Gastrocnemius medialis (tissue), 4 donors: ENCODE measurements around the gene PTPRN2.

Source experiments
- POLR2A ChIP-seq, 2 donors: fragments of 450-650 bp; IDR thresholded peaks; one replicate each; pipeline ENCODE4 v1.6.1; 2017; ENCODE audit warnings: antibody characterized with exemption in 2 of 2, mild to moderate bottlenecking in 2 of 2, moderate library complexity in 2 of 2
- TF ChIP-seq, protein P1 (sequence below), 5 experiments: fragments of 450-650 bp in 3 of 5; fragments of 200-600 bp in 2 of 5; sonication (generic) in 2 of 5; IDR thresholded peaks in 4 of 5; conservative IDR thresholded peaks in 1 of 5; 1 replicate in 4 of 5; 2 replicates in 1 of 5; pipeline ENCODE4 v1.5.1; 2016 to 2019; ENCODE audit warnings: antibody characterized with exemption in 5 of 5, mild to moderate bottlenecking in 3 of 5, moderate library complexity in 3 of 5

DNA sequence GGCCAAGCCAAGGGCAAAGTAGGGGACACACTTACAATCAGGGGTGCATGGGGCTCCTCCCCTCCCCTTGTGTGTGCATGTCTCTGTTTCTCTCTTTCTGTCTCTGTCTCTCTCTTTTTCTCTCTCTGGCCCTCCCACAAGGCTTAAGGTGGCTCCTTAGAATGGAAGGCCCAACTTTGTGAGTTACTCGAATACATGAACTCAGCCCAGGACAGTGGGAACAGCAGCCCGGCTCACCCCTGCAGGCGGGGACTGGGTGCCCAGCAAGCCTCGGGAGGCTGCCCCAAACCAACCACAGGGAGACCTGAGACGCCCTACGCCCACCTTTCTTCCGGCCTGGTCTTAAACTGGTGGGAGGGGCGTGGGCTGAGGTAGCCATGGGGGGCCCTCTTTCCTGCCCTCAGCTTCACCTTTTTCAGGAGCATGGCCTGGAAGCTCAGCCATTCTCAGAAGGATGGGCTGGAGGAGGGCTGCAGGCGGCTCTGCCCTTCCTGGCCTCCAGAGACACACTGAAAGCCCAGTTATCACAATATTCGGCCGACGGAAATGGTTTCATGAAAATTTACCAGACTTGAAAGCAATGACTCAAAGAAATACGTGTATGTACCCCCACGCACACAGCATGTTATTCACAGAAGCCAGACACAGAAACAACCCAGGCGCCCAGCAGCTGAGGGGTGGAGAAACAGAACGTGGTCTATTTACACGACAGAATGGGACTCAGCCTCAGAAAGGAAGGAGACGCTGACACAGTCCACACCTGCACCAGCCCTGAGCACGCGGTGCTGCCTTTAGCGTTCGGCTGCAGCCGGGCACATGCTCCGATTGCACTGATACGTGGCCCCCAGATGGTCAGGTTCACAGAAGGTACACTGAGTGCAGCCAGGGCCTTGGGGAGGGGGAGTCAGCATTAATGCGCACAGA, 229.5 kb downstream of the PTPRN2 start:
- TF ChIP-seq, protein P1, sequence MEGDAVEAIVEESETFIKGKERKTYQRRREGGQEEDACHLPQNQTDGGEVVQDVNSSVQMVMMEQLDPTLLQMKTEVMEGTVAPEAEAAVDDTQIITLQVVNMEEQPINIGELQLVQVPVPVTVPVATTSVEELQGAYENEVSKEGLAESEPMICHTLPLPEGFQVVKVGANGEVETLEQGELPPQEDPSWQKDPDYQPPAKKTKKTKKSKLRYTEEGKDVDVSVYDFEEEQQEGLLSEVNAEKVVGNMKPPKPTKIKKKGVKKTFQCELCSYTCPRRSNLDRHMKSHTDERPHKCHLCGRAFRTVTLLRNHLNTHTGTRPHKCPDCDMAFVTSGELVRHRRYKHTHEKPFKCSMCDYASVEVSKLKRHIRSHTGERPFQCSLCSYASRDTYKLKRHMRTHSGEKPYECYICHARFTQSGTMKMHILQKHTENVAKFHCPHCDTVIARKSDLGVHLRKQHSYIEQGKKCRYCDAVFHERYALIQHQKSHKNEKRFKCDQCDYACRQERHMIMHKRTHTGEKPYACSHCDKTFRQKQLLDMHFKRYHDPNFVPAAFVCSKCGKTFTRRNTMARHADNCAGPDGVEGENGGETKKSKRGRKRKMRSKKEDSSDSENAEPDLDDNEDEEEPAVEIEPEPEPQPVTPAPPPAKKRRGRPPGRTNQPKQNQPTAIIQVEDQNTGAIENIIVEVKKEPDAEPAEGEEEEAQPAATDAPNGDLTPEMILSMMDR (IDR thresholded peaks at IDR 0.05 in 4 of 5, conservative IDR thresholded peaks at IDR 0.05 in 1 of 5) = no peak
- TF ChIP-seq POLR2A (IDR thresholded peaks at IDR 0.05) = no peak
